ENCODE data around the gene TMEM14A.
"Not testable (repeated sequence)": the region's sequence is repeated elsewhere in the genome, so short reads cannot be mapped to it uniquely, and the experiment has no call there.

Gene TMEM14A

DNA sequence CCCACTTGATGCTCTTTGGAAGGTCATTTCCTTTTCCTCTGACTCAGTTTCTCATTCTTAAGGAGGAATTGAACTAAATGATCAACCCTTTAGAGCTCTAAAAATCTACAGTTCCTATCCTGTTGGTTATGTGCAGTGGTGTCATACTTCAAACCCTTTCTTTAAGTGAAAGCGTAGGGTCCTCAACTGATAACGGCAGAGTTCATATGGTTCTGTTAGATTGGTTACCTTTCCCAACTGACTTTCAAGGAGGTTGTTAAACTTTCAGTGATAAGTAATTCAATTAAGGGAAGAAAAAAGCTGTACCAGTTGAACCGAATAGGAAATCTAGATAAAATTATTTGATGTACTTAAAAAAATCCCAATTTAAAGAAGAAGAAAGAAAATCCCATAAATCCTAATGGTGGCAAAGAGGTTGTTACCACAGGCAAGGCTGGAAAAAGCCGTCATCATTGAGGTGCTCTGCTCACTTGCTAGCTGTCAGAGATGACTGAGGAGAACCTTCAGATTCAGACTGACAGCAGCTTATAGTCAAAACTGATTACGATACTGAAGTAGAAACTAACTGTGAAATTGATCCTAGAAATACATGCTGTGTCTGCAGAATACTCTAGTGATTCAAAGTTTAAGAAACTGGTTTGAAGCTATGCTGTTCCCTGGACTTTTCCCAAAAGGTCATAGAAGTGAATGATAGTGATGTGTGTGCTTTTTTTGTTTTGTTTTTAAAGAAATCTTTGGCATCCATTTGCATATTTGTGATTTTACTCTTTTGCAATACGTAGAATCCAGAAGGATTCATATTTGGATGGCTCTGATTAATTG is 16.2 kb downstream of the TMEM14A start:
- intact Hi-C loops (cut with DNase I): no loop called here

DNA sequence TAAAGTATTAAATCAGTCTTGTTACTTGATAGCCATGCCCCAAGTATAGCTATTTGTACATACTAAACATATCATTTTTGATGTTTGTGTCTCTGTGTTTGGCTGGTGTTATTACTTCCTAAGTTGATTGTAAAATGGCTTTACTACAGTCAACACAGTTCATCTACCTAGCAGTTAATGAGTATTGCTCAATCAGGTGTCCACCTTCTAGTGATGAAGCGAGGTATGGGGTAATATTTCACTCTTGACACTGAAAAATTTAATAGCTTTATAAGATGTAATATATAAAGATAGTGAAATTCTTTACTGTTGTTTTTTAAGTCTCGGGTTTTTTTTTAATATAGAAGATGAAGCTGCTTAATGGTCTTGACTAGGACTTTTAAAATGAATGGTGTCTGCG is 18.9 kb downstream of the TMEM14A start:
- intact Hi-C loops (cut with DNase I): no loop called here
- DNase-seq: no peak

More for the DNA sequence above, 16.2 kb downstream of the TMEM14A start:
- DNase-seq: no peak

DNA sequence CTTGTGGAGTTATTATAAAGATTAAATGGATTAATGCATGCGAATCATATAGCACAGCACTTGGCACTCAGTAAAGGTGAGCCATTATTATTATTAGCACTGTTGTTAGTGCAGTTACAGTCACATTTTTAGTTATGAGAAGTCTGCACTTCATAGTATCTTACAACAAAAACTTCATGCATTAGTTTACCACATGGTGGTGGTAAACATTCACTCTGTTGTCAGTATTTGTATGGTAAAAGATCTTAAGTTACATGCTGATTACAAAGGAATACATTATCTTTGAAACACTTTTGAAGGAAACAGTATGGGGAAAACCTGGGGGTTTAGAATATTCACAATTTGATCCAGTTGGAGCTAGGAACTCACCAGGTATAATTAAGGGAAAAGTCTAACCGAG is 20.8 kb downstream of the TMEM14A start:
- no peak for DNase-seq

GRCh38 chr6:52693773-52694172 is 22.9 kb downstream of the TMEM14A start:
- DNase-seq: no peak
- intact Hi-C loops (cut with DNase I): no loop called here

More for the DNA sequence above, 20.8 kb downstream of the TMEM14A start:
- intact Hi-C loops (cut with DNase I): no loop called here

- DNase-seq: no peak
- intact Hi-C loops (cut with DNase I): no loop called here
Measured at GRCh38 chr6:52694404-52694803, 23.5 kb downstream of the TMEM14A start.

DNA sequence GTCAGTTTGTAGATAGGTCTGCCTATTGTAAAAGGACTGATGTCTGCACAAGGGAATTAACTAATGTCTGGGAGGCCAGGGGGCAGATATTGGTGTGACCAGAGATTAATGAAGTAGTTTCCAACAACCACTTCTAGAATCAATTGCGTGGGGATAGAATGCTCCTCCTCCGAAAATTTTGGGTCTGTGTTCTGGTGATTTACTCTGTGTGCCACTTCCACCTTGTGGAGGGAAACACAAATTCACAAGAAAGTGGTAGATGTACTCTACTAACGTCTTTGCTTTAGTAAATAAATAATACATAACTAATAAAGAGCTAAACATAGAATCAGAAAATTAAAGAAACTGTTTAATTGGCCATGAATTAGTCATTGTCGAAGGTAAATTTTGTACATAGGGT is 25.5 kb downstream of the TMEM14A start:
- no peak for DNase-seq
- intact Hi-C loops (cut with DNase I): no loop called here

DNA sequence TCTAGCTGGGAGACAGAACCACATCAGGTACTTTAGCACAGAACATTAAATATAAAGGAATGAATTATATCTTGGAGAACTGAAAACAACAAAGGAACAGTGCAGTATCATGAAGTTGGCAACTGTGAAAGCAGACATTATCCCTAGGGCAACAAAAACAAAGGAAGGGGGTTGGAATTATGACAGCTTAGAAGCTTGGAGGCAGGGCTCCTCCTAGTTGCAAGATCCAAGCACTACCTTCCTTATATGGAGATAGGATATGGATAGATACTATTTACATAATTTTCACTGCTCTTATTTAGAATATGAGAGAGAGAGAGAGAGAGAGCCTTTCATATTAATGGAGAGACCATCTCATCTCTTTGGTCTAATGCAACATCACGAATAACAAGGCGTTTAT is 27.0 kb downstream of the TMEM14A start:
- DNase-seq: no peak
- intact Hi-C loops (cut with DNase I): no loop called here

DNA sequence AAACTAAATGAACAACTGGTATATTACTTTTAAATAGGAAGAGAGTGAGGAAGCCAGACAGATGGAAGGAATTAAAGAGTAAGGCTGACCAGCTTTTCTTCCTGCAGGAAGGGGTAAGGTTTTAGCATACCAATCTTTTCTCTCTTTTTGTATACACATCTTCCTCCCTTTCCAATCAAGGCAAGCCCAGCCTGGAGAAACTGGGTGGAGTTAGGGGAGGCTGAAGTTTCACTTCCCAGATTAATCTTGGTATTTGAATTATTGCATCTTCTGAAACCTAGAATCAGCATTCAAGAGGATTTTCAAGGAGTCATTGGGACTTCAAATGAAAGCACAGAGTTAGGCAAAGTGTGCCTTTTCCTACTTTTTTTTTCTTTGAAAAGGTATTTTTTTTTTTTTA is 33.1 kb downstream of the TMEM14A start:
- intact Hi-C loops (cut with DNase I): no loop called here
- DNase-seq: no peak

GRCh38 chr6:52704781-52705502 is 34.0 kb downstream of the TMEM14A start:
- intact Hi-C loops (cut with DNase I); DNase-seq: not testable (repeated sequence)

GRCh38 chr6:52706001-52706400 is 35.1 kb downstream of the TMEM14A start:
- intact Hi-C loops (cut with DNase I): no loop called here
- DNase-seq: no peak

- intact Hi-C loops (cut with DNase I): no loop called here
- DNase-seq: no peak
Measured at GRCh38 chr6:52707963-52708680, 37.2 kb downstream of the TMEM14A start.

DNA sequence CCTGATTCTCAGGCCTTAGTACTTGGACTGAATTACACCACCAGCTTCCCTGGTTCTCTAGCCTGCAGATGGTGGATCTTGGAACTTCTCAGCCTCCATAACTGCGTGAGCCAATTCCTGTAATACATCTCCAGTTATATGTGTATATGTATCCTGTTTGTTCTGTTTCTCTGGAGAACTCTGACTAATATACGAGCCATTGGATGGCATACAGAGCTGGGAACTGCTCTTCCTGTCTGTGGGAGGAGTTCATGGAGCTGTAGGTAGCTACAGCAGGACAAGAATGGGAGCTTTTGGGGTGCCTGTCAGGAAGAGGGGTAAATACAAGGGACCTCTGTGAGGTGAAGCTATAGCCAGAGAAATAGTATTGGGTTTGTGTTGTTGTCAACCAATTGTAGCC is 41.2 kb downstream of the TMEM14A start:
- intact Hi-C loops (cut with DNase I): no loop called here
- DNase-seq: no peak

GRCh38 chr6:52714761-52715160 is 43.8 kb downstream of the TMEM14A start:
- DNase-seq; intact Hi-C loops (cut with DNase I): not testable (repeated sequence)

GRCh38 chr6:52718550-52718949 is 47.6 kb downstream of the TMEM14A start:
- DNase-seq: no peak
- intact Hi-C loops (cut with DNase I): no loop called here

DNA sequence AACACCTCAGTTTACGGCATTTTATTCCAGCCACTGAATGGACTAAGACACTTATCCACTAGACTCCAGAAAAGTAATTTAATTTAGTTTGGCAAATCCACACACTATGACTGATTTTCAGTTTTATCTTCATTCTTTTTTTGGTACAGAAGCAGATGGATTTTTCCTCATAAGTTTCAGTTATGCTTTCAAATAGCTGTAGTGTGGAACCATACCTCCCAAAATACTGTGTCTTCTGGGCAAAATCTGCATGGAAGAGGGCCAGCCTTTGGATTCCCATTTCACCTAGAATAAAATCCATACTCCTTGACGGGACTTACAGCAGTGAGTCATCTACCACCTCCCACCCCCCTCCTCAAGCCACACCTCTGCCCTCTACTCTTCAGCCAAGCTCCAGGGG is 49.4 kb downstream of the TMEM14A start:
- no peak for DNase-seq
- intact Hi-C loops (cut with DNase I): no loop called here

DNA sequence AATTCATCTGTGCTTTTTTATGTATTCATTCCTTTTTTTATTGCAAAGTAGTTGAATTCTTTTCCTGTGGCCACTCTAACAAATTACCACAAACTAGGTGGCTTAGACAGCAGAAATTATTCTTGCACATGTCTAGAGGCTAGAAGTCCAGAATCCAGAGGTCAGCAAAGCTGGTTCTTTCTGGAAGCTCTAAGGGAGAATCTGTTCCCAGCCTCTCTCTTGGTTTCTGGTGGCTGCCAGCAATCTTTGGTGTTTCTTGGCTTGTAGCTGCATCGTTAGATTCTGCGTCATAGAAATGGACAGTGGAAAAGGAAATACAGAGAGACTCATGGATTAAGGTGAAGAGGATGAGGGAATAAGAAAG is 53.1 kb downstream of the TMEM14A start:
- intact Hi-C loops (cut with DNase I): no loop called here
- peak in 1 of 42 donors; percentile 21 for DNase-seq

- intact Hi-C loops (cut with DNase I): no loop called here
- DNase-seq: peak in 40 of 42 donors; percentile 21 to 78 (median 53)
Measured at GRCh38 chr6:52724406-52725121, 53.7 kb downstream of the TMEM14A start.

GRCh38 chr6:52725143-52725534 is 54.2 kb downstream of the TMEM14A start:
- intact Hi-C loops (cut with DNase I): no loop called here
- peak in 1 of 42 donors; percentile 20 for DNase-seq

DNA sequence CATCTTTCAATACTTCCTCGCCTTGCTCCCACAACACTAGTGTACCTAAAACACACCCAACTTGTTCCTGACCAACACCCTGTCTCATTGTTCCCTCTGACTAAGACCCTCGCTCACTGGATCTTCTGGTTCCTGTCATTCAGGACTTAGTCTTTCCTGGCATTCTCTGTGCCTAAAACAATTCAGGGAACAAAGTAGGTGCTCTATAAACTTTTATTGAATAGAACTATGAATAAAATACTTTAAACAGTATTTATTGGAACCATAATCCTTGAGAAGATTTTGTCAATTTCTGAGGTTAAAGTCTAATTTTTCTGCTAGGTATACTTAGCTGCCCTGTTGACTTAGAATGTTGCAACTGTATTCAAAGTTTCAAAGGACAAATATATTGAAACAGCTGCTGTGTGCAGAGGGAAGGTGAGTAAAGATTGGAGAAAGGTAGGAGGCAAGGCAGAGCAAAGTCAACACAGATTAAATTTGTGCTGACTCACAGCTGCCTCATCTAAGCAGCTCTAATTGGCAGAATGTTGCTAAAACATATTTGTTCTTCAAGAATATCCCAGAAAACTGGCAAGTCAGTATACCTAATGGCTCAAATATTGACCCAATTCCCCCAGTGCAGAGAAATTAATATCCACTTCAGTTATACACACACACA is 54.8 kb downstream of the TMEM14A start:
- intact Hi-C loops (cut with DNase I): no loop called here
- DNase-seq: peak in 2 of 42 donors; percentile 6 to 18
